Measurements from ENCODE around the gene OGFR.

Gene OGFR

DNA sequence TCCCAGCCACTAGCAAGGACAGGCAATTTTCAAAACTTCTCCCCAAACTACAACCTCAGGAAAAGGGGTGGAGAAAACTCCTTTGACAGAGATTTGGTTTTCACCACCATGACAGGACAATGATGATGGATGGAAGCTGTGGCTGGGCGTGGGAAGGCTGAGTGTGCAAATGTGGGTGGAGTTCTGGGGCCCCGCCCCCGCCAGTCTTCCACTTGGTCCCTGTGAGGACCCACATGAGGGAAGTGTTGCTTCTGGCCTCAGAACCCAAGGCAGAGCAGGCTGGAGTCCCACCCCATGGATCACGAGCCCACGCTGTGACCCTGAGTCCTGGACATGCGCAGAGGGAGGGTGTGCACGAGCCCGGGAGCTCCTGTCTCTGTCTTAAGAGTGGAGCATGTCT lies 29.9 kb upstream of the OGFR start:
- Mint-ChIP-seq H3K27me3 (no peaks in the 10 kb centered on the region), H3K9me3 (no peaks in the 10 kb centered on the region), H3K27ac (no peak overlapping the region), H3K4me1 (ENCODE audit: low read depth) (peaks cover 40% of the 10 kb centered on the region), H3K36me3 (ENCODE audit: low read depth) (no peaks in the 10 kb centered on the region), H3K4me3 (no peak overlapping the region)

- H3K4me1 Mint-ChIP-seq (ENCODE audit: low read depth), result peaks cover 40% of the 10 kb centered on the region
- H3K9me3 Mint-ChIP-seq, result no peaks in the 10 kb centered on the region
Observed at GRCh38 chr20:62775206-62775605, 29.4 kb upstream of the OGFR start.

DNA sequence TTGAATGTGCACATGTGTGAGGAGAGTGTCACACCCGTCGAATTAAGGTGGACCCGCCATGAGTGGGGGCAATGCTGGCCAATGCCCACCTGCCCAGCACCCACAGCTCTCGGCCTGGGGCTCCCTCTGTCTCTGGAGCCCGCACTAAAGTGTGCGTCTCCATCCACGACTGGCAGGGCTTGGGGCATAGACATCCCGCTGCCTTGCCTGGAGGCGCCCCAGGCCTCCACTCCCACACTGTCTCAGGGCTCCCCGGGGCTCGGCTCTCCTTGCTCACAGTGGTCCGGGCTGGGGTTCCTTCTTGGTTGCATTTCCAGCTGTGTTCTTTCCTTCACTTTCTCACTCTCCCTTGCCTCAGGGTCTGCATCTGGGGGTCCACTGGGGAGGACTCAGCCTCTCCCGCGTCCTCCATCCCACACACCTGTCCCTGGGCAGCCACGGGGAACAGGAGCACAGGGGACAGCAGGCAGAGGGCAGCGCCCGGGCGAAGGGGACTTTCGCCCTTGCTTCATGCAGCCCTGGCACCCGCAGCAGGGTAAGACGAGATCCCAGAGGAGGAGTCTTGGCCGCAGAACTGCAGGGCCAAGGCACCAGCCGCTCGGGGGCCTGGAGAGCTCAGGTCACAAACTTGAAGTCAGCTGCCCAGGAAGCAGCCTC lies 28.5 kb upstream of the OGFR start:
- H3K9me3 Mint-ChIP-seq, result no peaks in the 10 kb centered on the region
- no peaks in the 10 kb centered on the region for H3K36me3 Mint-ChIP-seq (ENCODE audit: low read depth)
- H3K4me1 Mint-ChIP-seq (ENCODE audit: low read depth), result peaks cover 40% of the 10 kb centered on the region

More at GRCh38 chr20:62775206-62775605, 29.4 kb upstream of the OGFR start:
- no peaks in the 10 kb centered on the region for H3K36me3 Mint-ChIP-seq (ENCODE audit: low read depth)
- H3K4me3 Mint-ChIP-seq, result no peak overlapping the region
- no peaks in the 10 kb centered on the region for H3K27me3 Mint-ChIP-seq
- H3K27ac Mint-ChIP-seq, result no peak overlapping the region

DNA sequence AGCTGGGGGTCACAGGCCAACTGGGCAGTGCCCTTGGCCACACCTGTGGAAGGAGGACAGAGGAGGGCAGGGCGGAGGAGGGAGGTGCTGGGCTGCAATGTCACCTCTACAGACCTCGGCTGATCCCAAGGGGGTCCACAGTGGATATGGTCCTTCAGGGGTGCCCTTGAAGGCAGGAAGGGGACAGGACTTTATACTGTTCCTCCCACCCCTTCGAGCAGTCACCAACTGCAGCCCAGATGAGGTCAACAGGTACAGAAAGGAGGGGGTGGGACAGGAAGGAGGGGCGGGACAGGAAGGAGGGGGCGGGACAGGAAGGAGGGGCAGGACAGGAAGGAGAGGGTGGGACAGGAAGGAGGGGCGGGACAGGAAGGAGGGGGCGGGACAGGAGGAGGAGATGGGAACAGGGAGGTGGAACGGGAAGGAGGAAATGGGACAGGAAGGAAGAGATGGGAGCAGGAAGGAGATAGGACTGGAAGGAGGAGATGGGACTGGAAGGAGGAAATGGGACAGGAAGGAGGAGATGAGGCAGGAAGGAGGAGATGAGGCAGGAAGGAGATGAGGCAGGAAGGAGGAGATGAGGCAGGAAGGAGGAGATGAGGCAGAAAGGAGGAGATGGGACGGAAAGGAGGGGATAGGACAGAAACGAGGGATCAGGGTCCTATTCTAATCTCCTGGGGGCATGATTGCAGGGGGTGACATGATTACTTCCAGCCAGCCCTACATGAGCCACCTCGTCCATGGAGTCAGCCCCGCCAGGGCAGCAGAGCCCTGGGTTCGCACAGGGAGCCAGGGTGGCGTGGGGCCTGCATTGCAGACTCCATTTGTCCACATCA lies 27.7 kb upstream of the OGFR start:
- H3K36me3 Mint-ChIP-seq (ENCODE audit: low read depth), result no peaks in the 10 kb centered on the region
- peak overlapping the region; percentile 62 for H3K4me3 Mint-ChIP-seq
- peak overlapping the region; percentile 97 for H3K27ac Mint-ChIP-seq
- no peaks in the 10 kb centered on the region for H3K27me3 Mint-ChIP-seq
- no peaks in the 10 kb centered on the region for H3K9me3 Mint-ChIP-seq
- H3K4me1 Mint-ChIP-seq (ENCODE audit: low read depth), result peaks cover 40% of the 10 kb centered on the region

More for the DNA sequence above, 28.5 kb upstream of the OGFR start:
- Mint-ChIP-seq H3K4me3 (peak overlapping the region; percentile 62), H3K27me3 (no peaks in the 10 kb centered on the region), H3K27ac (peak overlapping the region; percentile 97)

DNA sequence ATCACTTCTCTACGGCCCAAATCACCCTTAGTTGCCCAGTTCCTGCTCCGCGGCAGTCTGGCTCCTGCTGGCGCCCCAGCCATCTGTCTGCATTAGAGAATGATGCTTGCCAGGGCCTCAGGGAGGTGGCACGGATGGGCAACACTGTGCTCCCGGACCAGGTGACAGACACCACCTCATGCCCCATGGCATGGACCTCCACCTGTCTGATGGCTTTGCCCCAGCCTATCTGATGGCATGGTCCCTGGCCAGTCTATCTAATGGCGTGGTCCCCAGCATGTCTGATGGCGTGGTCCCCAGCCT lies 27.2 kb upstream of the OGFR start:
- Mint-ChIP-seq H3K4me3 (no peak overlapping the region), H3K27ac (peak overlapping the region; percentile 97), H3K4me1 (ENCODE audit: low read depth) (peaks cover 38% of the 10 kb centered on the region)

GRCh38 chr20:62778058-62778457 lies 26.6 kb upstream of the OGFR start:
- peaks cover 37% of the 10 kb centered on the region for H3K4me1 Mint-ChIP-seq (ENCODE audit: low read depth)
- H3K4me3 Mint-ChIP-seq, result no peak overlapping the region
- H3K9me3 Mint-ChIP-seq, result no peaks in the 10 kb centered on the region
- no peak overlapping the region for H3K27ac Mint-ChIP-seq
- no peaks in the 10 kb centered on the region for H3K27me3 Mint-ChIP-seq
- no peaks in the 10 kb centered on the region for H3K36me3 Mint-ChIP-seq (ENCODE audit: low read depth)

More for the DNA sequence above, 27.2 kb upstream of the OGFR start:
- Mint-ChIP-seq H3K9me3 (no peaks in the 10 kb centered on the region), H3K27me3 (no peaks in the 10 kb centered on the region), H3K36me3 (ENCODE audit: low read depth) (no peaks in the 10 kb centered on the region)

DNA sequence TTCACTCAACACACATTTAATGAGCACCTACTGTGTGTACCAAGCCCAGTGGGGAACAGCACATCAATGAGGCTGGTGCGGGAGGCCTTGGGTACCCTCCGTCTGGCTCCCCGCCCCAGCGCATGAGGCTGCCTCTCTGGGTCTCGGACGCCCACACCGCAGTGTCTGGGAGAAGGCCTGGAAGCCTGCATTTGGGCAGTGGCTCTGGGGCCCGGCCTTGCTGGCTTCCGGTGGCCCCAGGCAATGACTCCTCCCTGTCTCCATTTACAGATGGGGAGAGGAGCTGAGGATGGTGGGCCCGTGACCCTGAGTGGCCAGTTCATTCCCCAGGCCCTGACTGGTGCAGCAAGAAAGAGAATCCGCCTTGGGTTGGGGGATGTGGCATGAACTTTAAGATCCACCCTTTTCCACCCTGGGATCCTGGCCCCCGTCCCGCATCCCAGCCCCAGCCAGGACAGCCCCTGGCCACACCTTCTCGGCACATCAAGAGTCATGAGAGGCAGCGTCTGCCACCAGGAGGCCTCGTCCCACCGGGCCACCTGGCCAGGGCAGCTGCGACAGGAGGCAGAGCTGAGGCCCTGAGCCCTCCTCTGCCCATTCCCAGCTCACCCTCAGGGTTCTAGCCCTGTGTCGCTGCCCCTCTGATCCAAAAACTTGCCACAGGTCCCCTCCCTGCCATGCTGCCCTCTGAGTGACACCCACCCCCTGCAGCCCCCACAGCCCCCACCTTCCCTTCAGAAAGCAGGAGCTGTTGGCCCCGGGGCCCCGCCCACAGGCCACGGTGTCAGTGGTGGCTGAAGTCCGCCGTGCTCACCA lies 25.8 kb upstream of the OGFR start:
- H3K27ac Mint-ChIP-seq, result no peak overlapping the region
- H3K36me3 Mint-ChIP-seq (ENCODE audit: low read depth), result no peaks in the 10 kb centered on the region
- peaks cover 37% of the 10 kb centered on the region for H3K4me1 Mint-ChIP-seq (ENCODE audit: low read depth)
- no peaks in the 10 kb centered on the region for H3K9me3 Mint-ChIP-seq
- H3K27me3 Mint-ChIP-seq, result no peaks in the 10 kb centered on the region
- H3K4me3 Mint-ChIP-seq, result no peak overlapping the region

GRCh38 chr20:62779417-62779685 lies 25.3 kb upstream of the OGFR start:
- no peaks in the 10 kb centered on the region for H3K9me3 Mint-ChIP-seq
- H3K36me3 Mint-ChIP-seq (ENCODE audit: low read depth), result no peaks in the 10 kb centered on the region
- H3K27ac Mint-ChIP-seq, result no peak overlapping the region
- H3K4me1 Mint-ChIP-seq (ENCODE audit: low read depth), result peaks cover 32% of the 10 kb centered on the region
- no peak overlapping the region for H3K4me3 Mint-ChIP-seq
- H3K27me3 Mint-ChIP-seq, result no peaks in the 10 kb centered on the region

DNA sequence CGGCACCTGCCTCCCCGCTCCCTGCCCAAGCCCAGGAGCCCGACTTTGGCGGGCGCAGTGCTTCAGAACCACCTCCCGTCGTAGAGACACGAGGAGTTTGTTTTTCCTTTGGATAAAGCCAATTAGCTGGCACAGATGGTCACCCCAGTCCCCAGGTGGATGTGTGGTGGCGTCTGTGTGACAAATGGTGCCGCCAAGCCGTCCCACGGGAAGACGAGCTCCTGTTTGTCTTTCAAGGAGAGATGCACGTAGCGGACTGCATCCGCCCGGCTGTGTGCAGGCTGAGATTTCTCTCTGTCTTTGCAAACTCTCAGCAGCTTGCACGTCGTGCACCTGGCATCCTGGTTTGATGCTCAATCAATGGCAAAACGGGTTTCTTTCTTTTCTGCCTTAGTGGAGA lies 24.4 kb upstream of the OGFR start:
- Mint-ChIP-seq H3K36me3 (ENCODE audit: low read depth) (no peaks in the 10 kb centered on the region), H3K27ac (no peak overlapping the region), H3K9me3 (no peaks in the 10 kb centered on the region), H3K4me3 (no peak overlapping the region), H3K27me3 (no peaks in the 10 kb centered on the region), H3K4me1 (ENCODE audit: low read depth) (peaks cover 23% of the 10 kb centered on the region)

DNA sequence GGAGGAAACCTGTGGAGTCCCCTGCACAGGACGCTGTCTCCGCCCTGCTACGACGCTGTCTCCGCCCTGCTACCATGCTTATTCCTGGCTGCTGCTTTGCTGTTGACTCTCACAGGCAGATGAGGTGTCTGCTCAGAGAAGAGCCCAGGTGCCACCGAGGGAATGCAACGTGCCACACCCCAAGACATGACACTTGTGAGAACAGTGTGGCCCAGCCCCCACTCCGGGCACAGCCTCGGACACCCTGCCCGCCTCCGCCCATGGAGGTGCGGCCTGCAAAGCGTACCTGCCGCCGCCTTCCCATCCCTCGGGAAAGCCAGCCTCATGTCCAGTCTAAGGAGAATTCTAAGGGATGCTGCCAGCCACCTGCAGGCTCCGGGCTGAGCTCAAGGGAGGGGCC lies 23.9 kb upstream of the OGFR start:
- Mint-ChIP-seq H3K36me3 (ENCODE audit: low read depth) (no peaks in the 10 kb centered on the region), H3K4me1 (ENCODE audit: low read depth) (peaks cover 18% of the 10 kb centered on the region), H3K4me3 (no peak overlapping the region), H3K27ac (no peak overlapping the region), H3K27me3 (no peaks in the 10 kb centered on the region), H3K9me3 (no peaks in the 10 kb centered on the region)

GRCh38 chr20:62782149-62782892 lies 22.3 kb upstream of the OGFR start:
- no peaks in the 10 kb centered on the region for H3K27me3 Mint-ChIP-seq
- no peak overlapping the region for H3K4me3 Mint-ChIP-seq
- H3K36me3 Mint-ChIP-seq (ENCODE audit: low read depth), result no peaks in the 10 kb centered on the region
- no peak overlapping the region for H3K27ac Mint-ChIP-seq
- H3K9me3 Mint-ChIP-seq, result no peaks in the 10 kb centered on the region
- peaks cover 6% of the 10 kb centered on the region for H3K4me1 Mint-ChIP-seq (ENCODE audit: low read depth)

DNA sequence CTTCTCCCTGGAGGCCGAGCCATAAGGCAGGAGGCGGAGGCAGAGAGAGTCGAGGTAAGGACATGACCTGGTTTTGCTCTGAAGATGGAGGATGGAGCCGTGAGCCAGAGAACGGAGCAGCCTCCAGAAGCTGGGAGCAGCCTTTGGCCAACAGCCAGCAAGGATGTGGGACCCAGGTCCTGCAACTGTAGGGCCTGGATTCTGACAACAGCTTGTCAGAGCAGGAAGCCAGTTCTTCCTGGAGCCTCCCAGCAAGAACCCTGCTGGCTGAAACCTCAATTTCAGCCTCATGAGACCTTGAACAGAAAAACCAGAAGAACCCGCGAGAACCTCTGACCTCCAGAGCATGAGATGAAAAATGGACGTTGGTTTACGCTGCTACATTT lies 21.7 kb upstream of the OGFR start:
- H3K4me1 Mint-ChIP-seq (ENCODE audit: low read depth), result peaks cover 9% of the 10 kb centered on the region
- H3K4me3 Mint-ChIP-seq, result no peak overlapping the region
- H3K27ac Mint-ChIP-seq, result no peak overlapping the region
- H3K36me3 Mint-ChIP-seq (ENCODE audit: low read depth), result no peaks in the 10 kb centered on the region
- no peaks in the 10 kb centered on the region for H3K9me3 Mint-ChIP-seq
- no peaks in the 10 kb centered on the region for H3K27me3 Mint-ChIP-seq

DNA sequence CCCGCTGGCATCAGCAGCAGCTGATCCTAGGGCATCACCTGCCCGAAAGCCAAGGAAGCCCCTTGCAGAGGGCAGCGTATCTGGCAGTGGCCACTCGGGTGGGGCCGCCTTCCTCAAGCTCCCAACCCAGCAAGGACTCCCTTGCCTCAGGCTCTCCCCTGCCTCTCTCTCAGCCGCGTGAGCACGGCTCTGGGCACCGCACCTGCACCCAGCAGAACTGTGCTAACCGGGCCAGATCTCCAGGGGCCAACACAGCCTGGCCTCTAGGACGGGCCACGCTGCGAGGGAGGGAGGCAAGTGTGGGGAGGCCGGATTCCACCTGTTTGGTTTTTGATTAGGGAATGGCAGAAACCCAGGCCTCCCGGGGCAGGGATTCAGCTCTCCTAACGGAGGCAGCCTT lies 20.1 kb upstream of the OGFR start:
- H3K9me3 Mint-ChIP-seq, result no peaks in the 10 kb centered on the region
- peaks cover 9% of the 10 kb centered on the region for H3K4me1 Mint-ChIP-seq (ENCODE audit: low read depth)
- no peaks in the 10 kb centered on the region for H3K36me3 Mint-ChIP-seq (ENCODE audit: low read depth)
- H3K27me3 Mint-ChIP-seq, result no peaks in the 10 kb centered on the region
- no peak overlapping the region for H3K4me3 Mint-ChIP-seq
- H3K27ac Mint-ChIP-seq, result no peak overlapping the region

DNA sequence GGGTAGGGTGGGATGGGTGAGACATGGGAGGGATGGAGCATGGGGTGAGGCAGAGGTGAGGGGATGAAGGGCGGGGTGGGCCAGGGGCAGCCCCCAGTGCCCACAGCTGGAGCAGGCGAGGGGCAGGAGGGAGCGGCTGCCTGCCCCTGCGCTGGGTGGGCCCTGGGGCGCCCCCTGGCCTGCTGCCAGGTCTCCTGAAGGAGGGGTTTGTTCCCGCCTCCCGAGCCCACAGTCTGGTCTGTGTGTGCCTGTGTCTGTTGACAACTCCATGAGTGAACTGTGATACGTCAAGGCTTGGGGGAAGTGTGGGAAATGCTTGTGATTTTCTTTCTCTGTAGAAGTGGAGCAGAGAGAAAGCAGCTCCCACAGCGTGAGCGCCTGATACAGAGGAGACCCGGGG lies 19.2 kb upstream of the OGFR start:
- Mint-ChIP-seq H3K36me3 (ENCODE audit: low read depth) (no peaks in the 10 kb centered on the region), H3K4me3 (no peak overlapping the region), H3K4me1 (ENCODE audit: low read depth) (peaks cover 9% of the 10 kb centered on the region), H3K27ac (no peak overlapping the region), H3K9me3 (no peaks in the 10 kb centered on the region), H3K27me3 (no peaks in the 10 kb centered on the region)

- no peaks in the 10 kb centered on the region for H3K36me3 Mint-ChIP-seq (ENCODE audit: low read depth)
- peaks cover 10% of the 10 kb centered on the region for H3K4me1 Mint-ChIP-seq (ENCODE audit: low read depth)
- no peaks in the 10 kb centered on the region for H3K9me3 Mint-ChIP-seq
- H3K27ac Mint-ChIP-seq, result no peak overlapping the region
- H3K4me3 Mint-ChIP-seq, result no peak overlapping the region
- H3K27me3 Mint-ChIP-seq, result no peaks in the 10 kb centered on the region
Observed at GRCh38 chr20:62786157-62786556, 18.5 kb upstream of the OGFR start.

Data from stimulated activated naive CD8-positive, alpha-beta T cell treated with anti-CD3 and anti-CD28 coated beads, Interleukin-15, Interleukin-2, amounts not matched to agents 100 ng/mL and 50 ng/mL, for 24 hours (primary cell).